DOHH2 (cell line): ENCODE measurements around the gene GRIA1.

Source experiments
- CTCF ChIP-seq: fragments of 200-600 bp; sonication (generic); IDR thresholded peaks from one replicate; pipeline ENCODE4 v1.5.1; 2014; ENCODE audit warnings: antibody characterized with exemption, mild to moderate bottlenecking, low read depth, low read length; ENCODE audit not compliant: poor library complexity, severe bottlenecking
- EZH2phosphoT487 ChIP-seq: fragments of 200-600 bp; sonication (generic); IDR thresholded peaks from 2 replicates; pipeline ENCODE4 v1.6.1; 2017; ENCODE audit warnings: borderline replicate concordance, mild to moderate bottlenecking, antibody characterized with exemption, low read length, moderate library complexity, mixed read lengths

DNA sequence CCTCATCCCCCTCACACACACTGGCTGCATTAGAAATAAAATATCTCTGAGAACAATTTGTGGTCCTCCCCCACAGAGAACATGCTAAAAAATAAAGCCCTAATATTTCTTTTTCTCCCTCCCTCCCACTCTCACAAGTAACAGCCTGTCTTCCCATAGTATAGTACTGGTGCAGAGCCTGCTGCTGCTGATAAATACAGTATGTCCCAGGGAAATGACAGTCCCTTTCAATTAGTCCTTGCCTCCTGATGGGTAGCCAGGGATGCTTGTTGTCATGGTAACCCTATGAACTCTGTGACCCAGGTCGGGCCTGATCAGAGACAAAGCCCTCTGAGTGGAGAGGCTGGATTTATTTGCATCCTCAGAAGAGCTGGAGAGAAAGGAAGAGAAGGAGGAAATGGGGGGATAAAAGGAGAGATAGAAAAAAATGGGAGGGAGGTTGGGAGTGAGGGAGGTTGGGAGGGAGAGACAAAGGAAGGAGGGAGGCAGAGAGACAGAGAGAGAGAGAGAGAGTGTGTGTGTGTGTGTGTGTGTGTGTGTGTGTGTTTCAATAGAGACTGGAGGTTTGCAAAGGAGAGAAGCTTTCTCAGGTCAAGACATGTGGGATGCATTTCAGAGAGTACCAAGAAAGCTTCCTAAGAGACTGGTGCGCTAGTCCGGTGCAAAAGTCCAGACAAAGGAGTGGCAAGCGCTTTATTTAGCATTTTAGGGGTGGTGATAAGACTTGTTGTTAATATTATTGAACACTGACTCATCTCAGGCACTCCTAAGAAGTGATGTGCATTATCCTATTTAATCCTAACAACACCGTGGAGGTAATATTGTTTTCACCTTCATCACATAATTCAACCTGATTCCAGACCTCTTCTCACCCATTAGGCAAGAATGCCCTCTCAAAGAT is 287.5 kb downstream of the GRIA1 start:
- no peak for TF ChIP-seq CTCF
- no peak for TF ChIP-seq EZH2phosphoT487
